Measurements from ENCODE around the gene WDCP. TPM values are rescaled to one million over a fixed set of nuclear protein-coding genes. Genes with fewer than 3 reads are reported as not detected.
A peak's percentile ranks its signal among the peaks of the same experiment; 100 is the strongest.

WDCP gene
- total RNA-seq, 4 donors from 2014 or later: 2.5 to 8.5 (median 4.1) TPM

DNA sequence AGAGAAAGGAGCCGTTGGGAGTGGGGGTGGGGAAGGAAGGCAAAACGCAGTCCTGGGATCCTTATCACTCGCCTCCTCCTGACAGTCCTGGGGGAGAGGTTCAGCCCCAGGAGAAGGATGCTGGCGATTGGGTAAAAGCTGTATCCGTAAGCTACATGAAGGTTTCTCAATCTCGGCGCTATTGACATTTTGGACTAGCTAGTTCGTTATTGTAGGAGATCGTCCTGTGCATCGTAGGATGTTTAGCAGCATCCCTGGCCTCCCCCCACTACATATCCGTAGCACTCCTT lies 38.0 kb upstream of the WDCP start:
- Histone ChIP-seq H3K36me3 (peaks cover 22% of the 10 kb centered on the region), H3K4me3 (peak overlapping the region; percentile 61), H3K27me3 (no peaks in the 10 kb centered on the region), H3K9me3 (no peaks in the 10 kb centered on the region), H3K4me1 (peaks cover 25% of the 10 kb centered on the region), H3K27ac (peak overlapping the region; percentile 87)
- DNase-seq (ENCODE audit: low spot score in 2 of 2): no peak
- no peak for TF ChIP-seq POLR2A (IDR thresholded peaks at IDR 0.05)
- no peak for TF ChIP-seq POLR2AphosphoS5 (IDR thresholded peaks at IDR 0.05)
- TF ChIP-seq EP300 (IDR thresholded peaks at IDR 0.05): no peak
- TF ChIP-seq, protein P1, sequence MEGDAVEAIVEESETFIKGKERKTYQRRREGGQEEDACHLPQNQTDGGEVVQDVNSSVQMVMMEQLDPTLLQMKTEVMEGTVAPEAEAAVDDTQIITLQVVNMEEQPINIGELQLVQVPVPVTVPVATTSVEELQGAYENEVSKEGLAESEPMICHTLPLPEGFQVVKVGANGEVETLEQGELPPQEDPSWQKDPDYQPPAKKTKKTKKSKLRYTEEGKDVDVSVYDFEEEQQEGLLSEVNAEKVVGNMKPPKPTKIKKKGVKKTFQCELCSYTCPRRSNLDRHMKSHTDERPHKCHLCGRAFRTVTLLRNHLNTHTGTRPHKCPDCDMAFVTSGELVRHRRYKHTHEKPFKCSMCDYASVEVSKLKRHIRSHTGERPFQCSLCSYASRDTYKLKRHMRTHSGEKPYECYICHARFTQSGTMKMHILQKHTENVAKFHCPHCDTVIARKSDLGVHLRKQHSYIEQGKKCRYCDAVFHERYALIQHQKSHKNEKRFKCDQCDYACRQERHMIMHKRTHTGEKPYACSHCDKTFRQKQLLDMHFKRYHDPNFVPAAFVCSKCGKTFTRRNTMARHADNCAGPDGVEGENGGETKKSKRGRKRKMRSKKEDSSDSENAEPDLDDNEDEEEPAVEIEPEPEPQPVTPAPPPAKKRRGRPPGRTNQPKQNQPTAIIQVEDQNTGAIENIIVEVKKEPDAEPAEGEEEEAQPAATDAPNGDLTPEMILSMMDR (IDR thresholded peaks at IDR 0.05): no peak
- WGBS: 27% methylated on average over 11 of the region's 11 CpGs

DNA sequence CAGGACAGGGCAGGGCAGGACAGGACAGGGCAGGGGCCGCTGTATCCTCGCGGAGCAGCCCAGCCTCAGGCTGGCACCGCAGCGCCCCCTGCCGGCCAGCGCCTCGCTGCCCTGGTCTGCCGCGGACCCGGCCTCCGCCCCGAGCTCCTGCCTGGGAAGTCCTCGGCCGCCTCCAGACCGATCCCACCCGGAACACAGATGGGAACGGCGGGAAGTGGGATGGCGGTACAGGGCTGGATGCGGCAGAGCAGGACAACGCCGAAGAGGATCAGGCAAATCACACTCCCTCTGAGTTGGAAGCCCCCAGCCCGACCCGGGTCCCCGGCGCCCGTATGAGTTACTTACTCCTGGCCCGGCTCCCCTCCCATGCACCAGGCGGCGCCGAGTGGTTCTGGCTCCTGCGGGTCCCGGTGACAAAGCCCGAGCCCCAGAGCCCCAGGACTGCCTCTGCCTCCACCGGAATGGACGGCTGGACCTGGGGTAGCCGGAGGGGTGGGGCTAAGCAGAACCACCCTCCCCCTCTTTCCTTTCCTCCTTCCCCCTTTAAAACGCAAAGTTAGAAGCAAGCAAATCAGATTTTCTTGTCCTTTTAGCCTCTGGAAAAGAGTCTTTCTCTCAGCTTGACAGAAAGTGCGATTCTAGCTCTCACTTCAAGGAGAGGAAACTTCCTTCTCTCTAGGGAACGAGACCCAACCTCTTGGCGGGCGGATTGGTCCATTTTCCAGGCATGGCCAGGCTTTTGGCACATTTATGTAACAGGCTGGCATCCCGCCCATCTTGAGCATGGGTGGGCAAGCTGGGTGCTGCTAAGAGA lies 37.4 kb upstream of the WDCP start, which contains the start of gene TP53I3:
TSS of gene TP53I3 (minus strand) at position 449 of the 814 bp plus-strand sequence. CDS start 508 bp downstream, outside the sequence.
- Histone ChIP-seq H3K4me1 (peaks cover 25% of the 10 kb centered on the region), H3K27me3 (no peaks in the 10 kb centered on the region), H3K4me3 (peak within 1 kb of the TSS; percentile 61), H3K9me3 (no peaks in the 10 kb centered on the region), H3K27ac (peak within 1 kb of the TSS; percentile 87), H3K36me3 (peaks cover 22% of the 10 kb centered on the region)
- 2% methylated on average over 38 of the region's 44 CpGs for WGBS
- TF ChIP-seq, protein P1 (IDR thresholded peaks at IDR 0.05): peak; percentile 93 to 98
- TF ChIP-seq EP300 (IDR thresholded peaks at IDR 0.05) (no peak), POLR2AphosphoS5 (IDR thresholded peaks at IDR 0.05) (peak in 1 of 3 donors; percentile 56), POLR2A (IDR thresholded peaks at IDR 0.05) (peak in 1 of 2 donors; percentile 34)
- DNase-seq (ENCODE audit: low spot score in 2 of 2): peak; percentile 92 to 93

DNA sequence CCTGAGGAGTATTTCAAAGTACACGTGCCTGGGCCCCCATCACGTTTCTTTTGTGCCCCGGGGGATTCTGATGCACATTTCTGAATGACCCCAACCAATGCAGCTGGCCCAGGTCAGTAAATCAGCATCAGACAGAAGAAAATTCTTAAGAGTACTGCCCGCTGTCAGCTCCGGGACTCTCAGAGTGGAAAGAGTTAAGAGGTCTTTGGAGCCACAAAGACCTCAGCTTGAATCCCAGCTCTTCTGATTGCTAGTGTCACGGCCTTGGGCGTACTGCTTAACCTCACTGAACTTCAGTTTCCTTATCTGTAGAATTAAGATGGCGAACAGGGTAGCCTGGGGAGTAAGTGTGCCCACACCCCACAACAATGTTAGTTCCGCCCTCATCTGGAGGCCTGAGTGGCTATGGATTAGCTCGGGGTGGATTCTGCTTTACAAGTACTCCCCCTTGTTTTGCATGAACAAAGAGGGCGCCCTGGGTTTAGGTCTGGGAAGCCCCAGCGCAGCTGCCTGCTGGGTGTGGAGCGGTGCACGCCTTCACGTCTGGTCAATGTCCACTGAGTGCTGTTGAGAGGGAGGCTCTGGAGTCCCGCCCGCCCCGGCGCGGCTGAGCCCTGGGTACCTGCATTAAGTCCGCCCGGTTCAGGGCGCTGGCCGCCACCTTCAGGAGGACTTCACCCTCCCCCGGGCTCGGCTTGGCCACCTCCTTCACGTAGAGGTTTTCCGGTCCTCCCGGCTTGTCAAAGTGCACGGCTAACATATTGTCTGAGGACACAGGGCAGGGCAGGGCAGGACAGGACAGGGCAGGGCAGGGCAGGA lies 36.6 kb upstream of the WDCP start:
- whole genome bisulfite sequencing: 26% methylated on average over 7 of the region's 30 CpGs
- H3K4me1 ChIP-seq: peaks cover 25% of the 10 kb centered on the region
- peak overlapping the region; percentile 61 for H3K4me3 ChIP-seq
- TF ChIP-seq, protein P1 (IDR thresholded peaks at IDR 0.05): no peak
- TF ChIP-seq POLR2A (IDR thresholded peaks at IDR 0.05) (no peak), EP300 (IDR thresholded peaks at IDR 0.05) (no peak), POLR2AphosphoS5 (IDR thresholded peaks at IDR 0.05) (no peak)
- peaks cover 22% of the 10 kb centered on the region for H3K36me3 ChIP-seq
- H3K9me3 ChIP-seq: no peaks in the 10 kb centered on the region
- DNase-seq (ENCODE audit: low spot score in 2 of 2): peak in 1 of 2 donors; percentile 91
- H3K27ac ChIP-seq: peak overlapping the region; percentile 87
- H3K27me3 ChIP-seq: no peaks in the 10 kb centered on the region

- H3K9me3 ChIP-seq: no peaks in the 10 kb centered on the region
- H3K4me1 ChIP-seq: peaks cover 27% of the 10 kb centered on the region
- DNase-seq (ENCODE audit: low spot score in 2 of 2): no peak
- peak overlapping the region; percentile 87 for H3K27ac ChIP-seq
- H3K4me3 ChIP-seq: peak overlapping the region; percentile 61
- 73% methylated on average over 3 of the region's 8 CpGs for WGBS
- H3K27me3 ChIP-seq: no peaks in the 10 kb centered on the region
- H3K36me3 ChIP-seq: peaks cover 22% of the 10 kb centered on the region
- TF ChIP-seq, protein P1 (IDR thresholded peaks at IDR 0.05): no peak
Observed at GRCh38 chr2:24082787-24083566, 35.8 kb upstream of the WDCP start.
